Measurements from ENCODE around the gene PUS3.
"Not testable (repeated sequence)": the region's sequence is repeated elsewhere in the genome, so short reads cannot be mapped to it uniquely, and the experiment has no call there.

The PUS3 gene

GRCh38 chr11:125886997-125887372, 16.0 kb downstream of the PUS3 start:
- DNase-seq = peak; percentile 74 to 81
- TF ChIP-seq POLR2A (IDR thresholded peaks at IDR 0.05; ENCODE audit: low read length) (no peak), GATA1 (IDR thresholded peaks at IDR 0.05; ENCODE audit: low read depth, low read length) (no peak)

- DNase-seq = no peak
- no peak for TF ChIP-seq POLR2A (IDR thresholded peaks at IDR 0.05; ENCODE audit: low read length)
- TF ChIP-seq GATA1 (IDR thresholded peaks at IDR 0.05; ENCODE audit: low read depth, low read length) = no peak
These were observed 19.6 kb downstream of the PUS3 start for GRCh38 chr11:125883375-125883774.

GRCh38 chr11:125881291-125881690, 21.7 kb downstream of the PUS3 start:
- DNase-seq = no peak
- TF ChIP-seq POLR2A (IDR thresholded peaks at IDR 0.05; ENCODE audit: low read length) (no peak), GATA1 (IDR thresholded peaks at IDR 0.05; ENCODE audit: low read depth, low read length) (no peak)

GRCh38 chr11:125874556-125875124, 28.4 kb downstream of the PUS3 start:
- no peak for TF ChIP-seq POLR2A (IDR thresholded peaks at IDR 0.05; ENCODE audit: low read length)
- no peak for TF ChIP-seq GATA1 (IDR thresholded peaks at IDR 0.05; ENCODE audit: low read depth, low read length)
- DNase-seq = peak; percentile 52 to 76

- DNase-seq = no peak
These were observed 29.0 kb downstream of the PUS3 start for GRCh38 chr11:125873881-125874555.

GRCh38 chr11:125872138-125872491, 30.9 kb downstream of the PUS3 start:
- TF ChIP-seq GATA1 (IDR thresholded peaks at IDR 0.05; ENCODE audit: low read depth, low read length) (no peak), POLR2A (IDR thresholded peaks at IDR 0.05; ENCODE audit: low read length) (no peak)

More at GRCh38 chr11:125873881-125874555, 29.0 kb downstream of the PUS3 start:
- no peak for TF ChIP-seq GATA1 (IDR thresholded peaks at IDR 0.05; ENCODE audit: low read depth, low read length)
- TF ChIP-seq POLR2A (IDR thresholded peaks at IDR 0.05; ENCODE audit: low read length) = no peak

GRCh38 chr11:125871391-125872137, 31.4 kb downstream of the PUS3 start:
- DNase-seq = peak; percentile 39 to 60
- TF ChIP-seq GATA1 (IDR thresholded peaks at IDR 0.05; ENCODE audit: low read depth, low read length) (no peak), POLR2A (IDR thresholded peaks at IDR 0.05; ENCODE audit: low read length) (no peak)

More at GRCh38 chr11:125872138-125872491, 30.9 kb downstream of the PUS3 start:
- no peak for DNase-seq

- no peak for TF ChIP-seq GATA1 (IDR thresholded peaks at IDR 0.05; ENCODE audit: low read depth, low read length)
- no peak for TF ChIP-seq POLR2A (IDR thresholded peaks at IDR 0.05; ENCODE audit: low read length)
- DNase-seq = no peak
These were observed 33.5 kb downstream of the PUS3 start for GRCh38 chr11:125869521-125869920.

- not testable (repeated sequence) for DNase-seq
These were observed 37.7 kb downstream of the PUS3 start for GRCh38 chr11:125865354-125865753.

- DNase-seq = not testable (repeated sequence)
These were observed 40.2 kb downstream of the PUS3 start for GRCh38 chr11:125862786-125863185.

- not testable (repeated sequence) for DNase-seq
These were observed 45.3 kb downstream of the PUS3 start for GRCh38 chr11:125857670-125858069.

GRCh38 chr11:125846188-125846587, 56.8 kb downstream of the PUS3 start:
- TF ChIP-seq POLR2A (IDR thresholded peaks at IDR 0.05; ENCODE audit: low read length) = no peak
- no peak for TF ChIP-seq GATA1 (IDR thresholded peaks at IDR 0.05; ENCODE audit: low read depth, low read length)
- DNase-seq = no peak
